ENCODE results near the gene TXNDC2. TPM values are rescaled to one million over a fixed set of nuclear protein-coding genes. Genes with fewer than 3 reads are reported as not detected.

The TXNDC2 gene
- total RNA-seq, 3 donors from 2014 or later = 0.28 TPM; not detected in 2

- H3K36me3 ChIP-seq (ENCODE audit: low read depth) = no peaks in the 10 kb centered on the region
- TF ChIP-seq CTCF (IDR thresholded peaks at IDR 0.05) = no peak
- H3K4me1 ChIP-seq (ENCODE audit: low read depth) = peaks cover 33% of the 10 kb centered on the region
- intact Hi-C loops (cut with DNase I, micrococcal nuclease) = loop anchor here in 1 of 2 donors (10.0 kb wide), 1 partner anchor 163 kb away; no protein-coding TSS in a partner anchor
- no peak for DNase-seq
- no peaks in the 10 kb centered on the region for H3K9me3 ChIP-seq
- H3K4me3 ChIP-seq = no peak overlapping the region
- no peak for ATAC-seq
These were observed 41.8 kb downstream of the TXNDC2 start for GRCh38 chr18:9927392-9928063.

- H3K36me3 ChIP-seq (ENCODE audit: low read depth) = no peaks in the 10 kb centered on the region
- ATAC-seq (no peak), DNase-seq (no peak)
- no peak for TF ChIP-seq CTCF (IDR thresholded peaks at IDR 0.05)
- H3K4me1 ChIP-seq (ENCODE audit: low read depth) = peaks cover 33% of the 10 kb centered on the region
- no peaks in the 10 kb centered on the region for H3K9me3 ChIP-seq
- no peak overlapping the region for H3K4me3 ChIP-seq
- intact Hi-C loops (cut with DNase I, micrococcal nuclease) = loop anchor here in 1 of 2 donors (10.0 kb wide), 1 partner anchor 164 kb away; no protein-coding TSS in a partner anchor
These were observed 43.0 kb downstream of the TXNDC2 start for GRCh38 chr18:9928646-9929259.

- TF ChIP-seq CTCF (IDR thresholded peaks at IDR 0.05) = no peak
- Histone ChIP-seq H3K4me3 (no peak overlapping the region), H3K4me1 (ENCODE audit: low read depth) (peaks cover 26% of the 10 kb centered on the region), H3K36me3 (ENCODE audit: low read depth) (no peaks in the 10 kb centered on the region), H3K9me3 (no peaks in the 10 kb centered on the region)
- intact Hi-C loops (cut with DNase I, micrococcal nuclease) = no loop called here
- no peak for DNase-seq
- ATAC-seq = no peak
These were observed 44.6 kb downstream of the TXNDC2 start for GRCh38 chr18:9930299-9930884.

GRCh38 chr18:9931146-9931545 is 45.4 kb downstream of the TXNDC2 start:
- no peak for TF ChIP-seq CTCF (IDR thresholded peaks at IDR 0.05)
- Histone ChIP-seq H3K4me1 (ENCODE audit: low read depth) (peaks cover 19% of the 10 kb centered on the region), H3K36me3 (ENCODE audit: low read depth) (no peaks in the 10 kb centered on the region), H3K4me3 (no peak overlapping the region), H3K9me3 (no peaks in the 10 kb centered on the region)
- DNase-seq (no peak), ATAC-seq (no peak)
- intact Hi-C loops (cut with DNase I, micrococcal nuclease) = no loop called here

- H3K9me3 ChIP-seq = no peaks in the 10 kb centered on the region
- H3K4me3 ChIP-seq = no peak overlapping the region
- no peaks in the 10 kb centered on the region for H3K36me3 ChIP-seq (ENCODE audit: low read depth)
- H3K4me1 ChIP-seq (ENCODE audit: low read depth) = peaks cover 14% of the 10 kb centered on the region
- intact Hi-C loops (cut with DNase I, micrococcal nuclease) = no loop called here
- TF ChIP-seq CTCF (IDR thresholded peaks at IDR 0.05) = no peak
- ATAC-seq = no peak
- DNase-seq = no peak
These were observed 45.9 kb downstream of the TXNDC2 start for GRCh38 chr18:9931678-9932077.
